Measurements from ENCODE around the gene PLXNC1. TPM values are rescaled to one million over a fixed set of nuclear protein-coding genes. Genes with fewer than 3 reads are reported as not detected.

The PLXNC1 gene
- polyA plus RNA-seq, 3 donors = 0.84 to 4.6 (median 3.2) TPM

DNA sequence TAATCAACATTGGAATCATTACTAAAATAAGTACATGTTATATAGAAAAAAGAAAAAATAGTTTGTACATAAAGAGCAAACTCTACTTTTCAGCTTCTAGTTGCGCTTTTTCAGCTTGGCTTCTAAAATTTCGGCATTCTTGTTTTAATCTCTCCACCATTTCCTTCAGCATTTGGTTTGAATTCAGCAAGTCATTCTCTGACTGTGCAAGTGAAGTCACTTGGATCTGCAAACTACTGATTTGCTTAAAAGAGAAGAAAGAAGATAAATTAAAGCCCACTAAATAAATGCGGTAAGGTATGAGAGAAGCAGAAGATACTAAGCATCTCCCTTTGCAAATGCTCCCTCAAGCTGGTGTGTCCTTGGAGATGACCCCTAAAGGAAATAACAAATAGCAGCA lies 185.0 kb downstream of the PLXNC1 start:
- 82 to 92% (median 86%) methylated on average over 3 of the region's 3 CpGs for WGBS, 3 donors
- no peak overlapping the region for H3K27ac ChIP-seq (ENCODE audit: low read depth, low read length)

DNA sequence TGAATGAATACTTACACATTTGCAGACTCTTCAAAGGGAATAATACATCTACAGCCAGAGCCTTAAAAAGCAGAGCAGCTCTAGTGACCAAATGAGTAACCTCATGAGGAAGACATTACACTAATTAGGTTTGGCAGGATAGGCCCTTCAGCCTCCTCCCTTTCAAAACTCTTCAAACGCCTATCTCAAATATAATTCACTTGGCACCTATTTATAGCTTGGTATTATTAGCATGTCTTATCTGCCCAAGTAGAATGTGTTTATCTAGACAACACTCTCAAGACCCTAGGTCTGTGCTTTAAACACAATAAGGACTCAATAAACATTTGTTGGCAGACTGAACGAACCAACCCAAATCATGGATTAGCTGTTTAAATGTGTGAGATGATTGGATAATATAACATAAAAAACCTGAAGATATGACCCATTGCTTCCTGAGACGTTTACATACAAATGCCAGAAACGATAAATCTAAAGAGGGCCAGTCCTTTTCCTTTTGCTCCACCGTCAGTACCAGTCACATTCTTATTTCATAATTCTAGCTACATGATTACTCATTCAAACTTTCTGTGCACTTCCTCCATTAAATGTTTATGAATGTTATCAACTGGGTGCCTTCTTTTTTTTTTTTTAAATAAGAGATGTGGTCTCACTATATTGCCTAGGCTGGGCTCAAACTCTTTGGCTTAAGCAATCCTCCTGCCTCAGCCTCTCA lies 188.0 kb downstream of the PLXNC1 start:
- no peak overlapping the region for H3K27ac ChIP-seq (ENCODE audit: low read depth, low read length)
- WGBS, 3 donors = 63 to 72% (median 71%) methylated on average over 5 of the region's 5 CpGs

DNA sequence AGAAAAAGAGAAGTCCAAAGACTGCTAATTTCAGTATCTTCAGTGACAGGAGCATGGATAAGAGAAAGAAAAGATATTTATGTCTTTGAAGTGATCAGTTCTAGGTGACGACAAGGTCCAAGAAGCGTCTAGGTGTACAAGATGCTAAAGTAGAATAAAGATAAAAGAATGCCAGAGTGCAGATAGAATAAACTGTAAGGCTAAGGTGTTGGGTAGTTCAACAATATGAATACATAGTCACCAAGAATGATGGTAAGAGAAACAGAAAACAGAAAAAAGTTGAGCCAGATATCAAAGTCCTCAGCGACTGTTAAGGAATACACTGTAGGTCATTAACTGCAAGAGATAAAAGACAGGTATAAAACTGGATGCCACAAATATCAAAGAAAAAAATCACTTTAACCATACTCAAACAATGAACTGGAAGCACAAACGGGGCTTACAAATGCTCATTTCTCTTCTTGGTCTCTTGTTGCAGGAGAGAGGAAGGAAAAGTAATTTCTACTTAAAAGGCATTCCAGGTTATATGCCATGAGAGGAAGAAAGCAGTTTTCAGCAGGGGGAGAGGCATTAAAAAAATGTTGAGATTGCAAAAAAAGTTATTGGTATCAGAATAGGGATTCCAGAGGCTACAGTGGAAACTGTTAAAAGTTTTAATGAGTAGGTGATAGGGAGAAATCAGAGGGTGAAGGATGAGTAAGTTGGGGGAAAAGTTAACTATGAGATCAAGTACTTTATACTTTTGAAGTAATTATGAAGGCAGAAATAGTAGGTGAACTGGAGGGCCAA lies 189.8 kb downstream of the PLXNC1 start:
- 87 to 90% (median 88%) methylated on average over 4 of the region's 4 CpGs for WGBS, 3 donors
- no peak overlapping the region for H3K27ac ChIP-seq (ENCODE audit: low read depth, low read length)

DNA sequence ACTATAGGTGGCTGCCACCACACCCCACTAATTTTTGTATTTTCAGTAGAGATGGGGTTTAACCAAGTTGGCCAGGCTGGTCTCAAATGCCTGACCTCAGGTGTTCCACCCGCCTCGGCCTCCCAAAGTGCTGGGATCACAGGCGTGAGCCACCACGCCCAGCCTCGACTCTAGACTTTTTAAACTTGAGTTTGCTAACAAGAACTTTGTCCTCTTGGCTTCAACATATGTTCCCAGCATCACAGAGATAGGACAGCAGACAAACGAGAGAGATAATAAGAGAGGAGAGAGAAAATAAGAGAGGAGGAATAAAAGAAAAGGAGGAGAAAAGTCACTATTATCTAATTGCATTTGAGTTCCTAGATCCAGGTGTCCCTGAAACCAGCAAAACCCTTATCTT lies 192.2 kb downstream of the PLXNC1 start:
- 82 to 97% (median 93%) methylated on average over 6 of the region's 6 CpGs for WGBS, 3 donors
- no peak overlapping the region for H3K27ac ChIP-seq (ENCODE audit: low read depth, low read length)

DNA sequence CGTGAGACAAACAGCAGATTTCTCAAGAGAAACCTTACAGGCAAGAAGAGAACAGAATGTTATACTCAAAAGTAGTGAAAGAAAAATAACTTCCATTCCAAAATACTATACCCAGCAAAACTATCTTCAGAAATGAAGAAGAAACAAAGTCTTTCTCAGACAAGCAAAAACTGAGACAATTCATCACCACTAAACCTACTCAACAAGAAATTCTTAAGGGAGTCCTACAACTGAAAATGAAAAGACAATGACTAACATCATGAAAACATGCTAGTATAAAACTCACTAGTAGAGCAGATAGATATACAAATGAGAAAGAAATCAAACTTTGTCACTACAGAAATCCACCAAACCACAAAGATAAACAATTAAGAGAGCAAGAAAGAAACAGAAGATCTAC lies 204.8 kb downstream of the PLXNC1 start:
- 93 to 100% (median 97%) methylated on average over 1 of the region's 1 CpG for WGBS, 3 donors
- no peak overlapping the region for H3K27ac ChIP-seq (ENCODE audit: low read depth, low read length)

Measured in adipose tissue (tissue), 3 donors.